Epidermal melanocyte (primary cell): ENCODE data around the gene TEPSIN.

Experiments used
- DNase-seq: peaks from one replicate; pipeline ENCODE4 v3.0.0; 2011; ENCODE audit warnings: low spot score; ENCODE audit not compliant: insufficient read length

The TEPSIN gene

GRCh38 chr17:81221842-81222619 lies 16.8 kb downstream of the TEPSIN start:
- no peak for DNase-seq

DNA sequence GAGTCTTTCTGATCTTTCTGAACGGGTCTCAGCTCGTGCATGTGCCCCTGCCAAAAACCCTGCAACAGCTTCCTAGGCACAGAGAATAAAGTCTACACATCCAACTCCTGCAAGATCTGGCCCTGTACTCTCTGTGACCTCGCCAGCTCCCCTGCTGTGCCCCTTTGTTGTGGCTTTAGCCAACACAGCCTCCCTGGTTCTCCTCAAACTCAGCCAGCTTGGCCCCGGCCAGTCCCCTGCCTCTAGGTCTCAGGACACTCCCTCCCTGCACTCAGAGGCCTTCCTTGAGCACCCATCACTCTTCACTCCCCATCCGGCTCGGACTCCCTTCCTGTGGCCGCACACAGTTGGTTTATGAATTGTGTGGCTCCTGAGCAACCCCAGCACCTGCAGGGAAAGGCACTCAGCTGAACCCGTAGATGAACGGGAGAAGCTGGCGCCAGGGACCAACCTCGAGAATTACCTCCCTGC lies 17.4 kb downstream of the TEPSIN start:
- no peak for DNase-seq

GRCh38 chr17:81219476-81220180 lies 19.2 kb downstream of the TEPSIN start:
- DNase-seq: no peak

DNA sequence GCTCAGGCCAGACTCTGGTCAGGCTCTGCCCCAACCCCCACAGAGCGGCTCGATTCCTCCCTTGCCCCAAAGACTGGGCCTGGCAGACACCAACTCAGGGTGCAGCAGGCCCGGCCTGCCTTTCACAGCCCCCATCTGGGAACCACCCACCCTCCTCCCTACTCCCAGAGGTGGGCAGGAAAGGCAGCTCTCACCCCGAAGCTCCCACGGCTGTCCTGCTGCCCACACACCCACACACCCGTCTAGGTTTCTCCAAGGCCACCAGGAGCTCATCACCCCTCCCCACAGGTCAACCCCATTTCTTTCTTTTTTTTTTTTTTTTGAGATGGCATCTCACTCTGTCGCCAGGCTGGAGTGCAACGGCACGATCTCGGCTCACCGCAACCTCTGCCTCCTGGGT lies 19.9 kb downstream of the TEPSIN start:
- no peak for DNase-seq

GRCh38 chr17:81218459-81218858 lies 20.4 kb downstream of the TEPSIN start:
- no peak for DNase-seq

DNA sequence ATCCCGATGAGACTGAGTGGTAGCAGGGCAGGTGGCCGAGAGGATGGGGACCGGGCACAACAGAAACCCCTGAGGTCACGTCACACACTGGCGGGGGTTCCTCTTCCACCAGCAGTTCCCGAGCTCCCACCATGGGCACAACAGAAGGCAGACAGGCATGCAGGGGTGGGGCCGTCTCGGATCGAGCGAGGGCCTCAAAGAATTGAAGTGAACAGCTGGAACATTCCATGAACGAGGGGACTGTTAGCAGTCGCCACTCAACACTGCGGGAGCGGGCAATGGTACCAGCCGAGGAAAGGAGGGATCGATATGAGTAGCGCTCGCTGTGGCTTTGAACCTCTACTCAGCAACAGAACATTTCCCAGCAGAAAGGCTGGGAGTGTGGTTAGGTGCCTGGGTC lies 21.4 kb downstream of the TEPSIN start:
- DNase-seq: no peak

- DNase-seq: no peak
Measured at GRCh38 chr17:81213978-81214377, 24.9 kb downstream of the TEPSIN start.

GRCh38 chr17:81212365-81212764 lies 26.5 kb downstream of the TEPSIN start:
- no peak for DNase-seq

DNA sequence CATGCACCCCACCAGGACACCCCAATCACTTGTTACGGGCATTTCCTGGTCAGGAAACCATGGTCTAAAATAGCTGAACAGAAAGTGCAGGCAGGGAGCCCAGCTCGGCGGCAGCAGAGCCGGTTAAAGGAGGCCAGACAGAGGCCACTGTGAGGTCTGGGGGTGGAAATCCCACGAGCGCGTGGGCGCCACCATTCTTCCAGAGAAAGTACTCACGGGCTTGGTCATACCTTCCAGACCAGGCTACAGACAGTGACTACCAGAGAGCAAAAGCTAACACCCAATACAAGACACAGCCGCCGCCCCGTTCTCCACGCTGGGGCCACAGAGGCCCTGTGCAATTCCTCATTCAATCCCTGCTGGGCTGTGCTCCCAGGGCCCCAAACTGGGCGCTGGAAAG lies 28.0 kb downstream of the TEPSIN start:
- no peak for DNase-seq

DNA sequence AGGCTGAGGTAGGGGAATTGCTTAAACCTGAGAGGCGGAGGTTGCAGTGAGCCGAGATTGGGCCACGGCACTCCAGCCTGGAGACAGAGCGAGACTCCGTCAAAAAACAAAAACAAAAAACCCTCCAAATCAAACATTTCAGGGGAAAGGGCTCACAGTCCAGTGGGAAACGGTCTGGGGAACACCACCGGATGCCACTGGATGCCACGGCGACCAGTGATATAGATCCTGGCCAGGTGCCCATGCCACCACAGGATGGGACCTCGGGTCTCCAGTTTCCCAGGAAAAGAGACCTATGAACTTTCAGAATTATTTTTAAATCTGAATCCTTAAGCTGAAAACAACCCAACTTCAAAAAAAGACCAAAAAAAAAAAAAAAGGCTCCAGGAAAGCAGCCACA lies 28.4 kb downstream of the TEPSIN start:
- DNase-seq: no peak

DNA sequence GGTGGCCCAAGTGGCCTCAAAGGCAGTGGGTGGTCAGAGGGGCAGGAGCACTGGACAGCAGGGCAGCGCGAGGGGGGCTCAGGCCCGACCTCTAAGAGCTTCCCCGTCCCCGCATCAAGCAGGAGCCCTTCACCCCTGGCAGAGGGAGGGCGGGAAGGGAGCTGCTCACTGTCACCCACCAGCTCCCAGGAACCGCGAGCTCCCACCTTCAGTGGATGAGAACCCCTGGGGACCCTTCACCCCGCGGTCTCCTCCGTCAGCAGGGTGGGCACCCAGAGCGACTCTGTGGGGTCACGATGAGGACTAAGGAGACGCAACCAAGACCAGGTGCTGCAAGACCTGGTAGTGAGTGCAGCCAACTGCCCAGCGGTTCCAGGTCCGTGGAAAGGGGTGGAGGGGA lies 29.7 kb downstream of the TEPSIN start:
- no peak for DNase-seq

GRCh38 chr17:81208651-81209050 lies 30.2 kb downstream of the TEPSIN start:
- DNase-seq: no peak

DNA sequence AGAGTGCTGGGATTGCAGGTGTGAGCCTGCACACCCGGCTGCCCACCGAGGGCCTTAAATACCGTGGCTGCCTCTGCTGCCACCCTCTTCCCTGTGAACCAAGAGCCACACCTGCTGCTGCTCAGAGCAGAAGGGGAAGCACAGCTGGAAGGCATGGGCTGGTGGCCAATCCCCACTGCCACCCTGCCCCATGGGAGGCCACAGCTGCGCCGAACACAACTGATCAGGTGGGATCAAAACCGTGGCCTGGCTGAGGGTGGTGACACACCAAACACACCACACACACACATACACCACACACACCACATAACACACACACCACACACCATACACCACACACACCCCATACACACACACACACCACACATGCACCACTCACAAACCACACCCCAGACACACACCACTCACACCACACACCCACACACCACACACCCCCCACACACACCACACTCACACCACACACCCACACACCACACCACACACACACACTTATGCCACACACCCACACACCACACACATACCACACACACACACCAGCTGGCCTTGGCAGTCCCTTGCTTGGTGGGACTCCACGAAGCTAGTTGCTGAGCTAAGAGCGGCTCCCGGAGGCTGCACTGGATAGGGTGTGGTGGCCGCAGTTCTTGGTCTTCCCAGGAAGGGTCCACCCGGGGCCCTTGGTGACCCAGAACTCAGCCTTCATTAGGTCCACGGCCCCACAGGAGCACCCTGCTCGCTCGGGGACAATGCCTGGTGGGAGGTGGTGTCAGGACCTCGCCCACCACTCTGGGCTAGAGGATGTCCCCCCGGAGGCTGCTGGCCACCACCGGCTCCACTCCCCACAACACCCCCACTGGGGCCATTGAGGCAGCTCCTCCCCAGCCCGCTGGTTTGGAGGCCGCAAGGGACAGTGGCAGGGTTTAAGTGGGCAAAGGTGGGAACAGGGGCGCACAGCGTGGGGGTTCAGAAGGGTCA lies 31.0 kb downstream of the TEPSIN start:
- DNase-seq: no peak

- no peak for DNase-seq
Measured at GRCh38 chr17:81206657-81207056, 32.2 kb downstream of the TEPSIN start.

DNA sequence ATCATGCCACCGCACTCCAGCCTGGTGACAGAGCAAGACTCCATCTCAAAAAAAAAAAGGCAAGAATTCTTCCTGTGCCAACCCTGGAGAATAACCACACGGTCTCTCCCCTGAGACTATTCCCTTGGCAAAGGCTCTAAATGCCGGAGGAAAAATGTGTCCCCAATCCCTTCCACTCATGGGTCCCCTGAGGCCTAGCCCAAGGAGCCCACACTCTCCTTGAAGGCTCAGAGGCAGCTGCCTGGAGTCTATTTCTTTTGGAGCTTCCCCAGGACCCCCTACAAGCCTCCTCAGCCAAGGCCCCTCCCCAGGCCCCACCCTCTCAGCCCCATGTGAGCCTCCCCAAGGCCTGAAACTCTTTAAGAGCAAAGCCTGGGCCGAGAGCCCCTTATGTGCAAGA lies 32.7 kb downstream of the TEPSIN start:
- DNase-seq: no peak

GRCh38 chr17:81204578-81204977 lies 34.3 kb downstream of the TEPSIN start:
- DNase-seq: no peak

- no peak for DNase-seq
Measured at GRCh38 chr17:81203136-81203535, 35.7 kb downstream of the TEPSIN start.

DNA sequence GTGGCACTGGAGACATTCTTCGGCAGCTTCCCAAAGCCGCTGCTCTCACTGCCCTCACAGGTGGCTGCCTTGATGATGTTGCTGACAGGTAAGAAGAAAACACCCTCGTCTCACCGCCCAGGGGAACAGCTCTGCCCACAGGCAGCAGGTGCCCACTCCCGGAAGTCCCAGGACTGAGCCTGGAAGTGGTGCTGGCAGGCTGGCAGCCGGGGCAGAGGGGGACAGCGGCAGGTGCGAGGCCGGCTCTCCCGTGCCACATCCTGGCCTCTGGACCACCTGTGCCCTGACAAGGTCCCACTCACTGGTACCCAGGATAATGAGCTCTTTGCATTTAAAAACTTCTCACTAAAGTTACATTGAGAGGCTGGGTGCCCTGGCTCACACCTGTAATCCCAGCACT lies 36.5 kb downstream of the TEPSIN start:
- DNase-seq: no peak

GRCh38 chr17:81200695-81201580 lies 37.9 kb downstream of the TEPSIN start:
- peak; percentile 92 for DNase-seq

GRCh38 chr17:81200201-81200600 lies 38.7 kb downstream of the TEPSIN start:
- DNase-seq: no peak

DNA sequence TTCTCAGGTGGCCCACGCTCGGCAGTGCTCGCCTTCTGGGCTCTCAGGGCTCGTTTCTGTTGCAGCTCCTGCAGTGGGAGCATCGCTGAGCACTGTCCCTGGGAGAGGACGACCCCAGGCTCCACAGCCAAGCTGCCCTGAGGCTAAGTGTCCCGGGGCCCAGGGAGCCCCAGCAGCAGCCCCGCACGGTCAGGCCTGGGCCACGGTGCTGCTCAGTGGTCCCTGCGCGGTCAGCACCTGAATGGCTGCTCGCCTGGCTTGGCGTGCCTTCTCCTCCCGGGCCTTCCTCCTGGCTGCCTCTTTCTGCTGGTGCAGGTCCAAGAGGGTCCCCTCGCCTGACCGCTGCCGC lies 39.4 kb downstream of the TEPSIN start:
- DNase-seq: no peak
